MM.1S (cell line): ENCODE results near the gene RETSAT.
"Not testable (repeated sequence)": the region's sequence is repeated elsewhere in the genome, so short reads cannot be mapped to it uniquely, and the experiment has no call there.

ENCODE experiments used
- EZH2 ChIP-seq: fragments of 300-600 bp; sonication (generic); optimal IDR thresholded peaks from 2 replicates; pipeline ENCODE3; 2017; ENCODE audit warnings: low read depth, mild to moderate bottlenecking, antibody characterized with exemption, low read length, mixed read lengths
- TF ChIP-seq, protein P1 (sequence below): fragments of 300-600 bp; sonication (generic); IDR thresholded peaks from 2 replicates; pipeline ENCODE4 v1.5.1; 2016; ENCODE audit warnings: antibody characterized with exemption, low read length, mixed read lengths

DNA sequence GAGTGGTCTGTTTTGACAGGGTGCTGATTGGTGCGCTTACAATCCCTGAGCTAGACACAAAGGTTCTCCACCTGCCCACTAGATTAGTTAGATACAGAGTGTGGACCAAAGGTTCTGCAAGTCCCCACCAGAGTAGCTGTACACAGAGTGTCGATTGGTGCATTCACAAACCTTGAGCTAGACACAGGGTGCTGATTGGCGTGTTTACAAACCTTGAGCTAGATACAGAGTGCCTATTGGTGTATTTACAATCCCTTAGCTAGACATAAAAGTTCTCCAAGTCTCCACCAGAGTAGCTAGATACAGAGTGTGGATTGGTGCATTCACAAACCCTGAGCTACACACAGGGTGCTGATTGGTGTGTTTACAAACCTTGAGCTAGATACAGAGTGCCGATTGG is 20.5 kb downstream of the RETSAT start:
- TF ChIP-seq EZH2 = not testable (repeated sequence)
- TF ChIP-seq, protein P1, sequence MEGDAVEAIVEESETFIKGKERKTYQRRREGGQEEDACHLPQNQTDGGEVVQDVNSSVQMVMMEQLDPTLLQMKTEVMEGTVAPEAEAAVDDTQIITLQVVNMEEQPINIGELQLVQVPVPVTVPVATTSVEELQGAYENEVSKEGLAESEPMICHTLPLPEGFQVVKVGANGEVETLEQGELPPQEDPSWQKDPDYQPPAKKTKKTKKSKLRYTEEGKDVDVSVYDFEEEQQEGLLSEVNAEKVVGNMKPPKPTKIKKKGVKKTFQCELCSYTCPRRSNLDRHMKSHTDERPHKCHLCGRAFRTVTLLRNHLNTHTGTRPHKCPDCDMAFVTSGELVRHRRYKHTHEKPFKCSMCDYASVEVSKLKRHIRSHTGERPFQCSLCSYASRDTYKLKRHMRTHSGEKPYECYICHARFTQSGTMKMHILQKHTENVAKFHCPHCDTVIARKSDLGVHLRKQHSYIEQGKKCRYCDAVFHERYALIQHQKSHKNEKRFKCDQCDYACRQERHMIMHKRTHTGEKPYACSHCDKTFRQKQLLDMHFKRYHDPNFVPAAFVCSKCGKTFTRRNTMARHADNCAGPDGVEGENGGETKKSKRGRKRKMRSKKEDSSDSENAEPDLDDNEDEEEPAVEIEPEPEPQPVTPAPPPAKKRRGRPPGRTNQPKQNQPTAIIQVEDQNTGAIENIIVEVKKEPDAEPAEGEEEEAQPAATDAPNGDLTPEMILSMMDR = not testable (repeated sequence)
